ENCODE measurements around the gene CHST9.

GRCh38 chr18:27227721-27228120, 42.6 kb upstream of the CHST9 start:
- TF ChIP-seq CTCF (IDR thresholded peaks at IDR 0.05; ENCODE audit: low read depth, low read length, poor library complexity, severe bottlenecking) (no peak), EZH2phosphoT487 (IDR thresholded peaks at IDR 0.05; ENCODE audit: borderline replicate concordance, low read length) (no peak)

Measured in DOHH2 (cell line).